ENCODE data around the gene FKRP.
"Not testable (repeated sequence)": the region's sequence is repeated elsewhere in the genome, so short reads cannot be mapped to it uniquely, and the experiment has no call there.

The FKRP gene

GRCh38 chr19:46755853-46756543 is 10.1 kb downstream of the FKRP start:
- TF ChIP-seq, protein P1, sequence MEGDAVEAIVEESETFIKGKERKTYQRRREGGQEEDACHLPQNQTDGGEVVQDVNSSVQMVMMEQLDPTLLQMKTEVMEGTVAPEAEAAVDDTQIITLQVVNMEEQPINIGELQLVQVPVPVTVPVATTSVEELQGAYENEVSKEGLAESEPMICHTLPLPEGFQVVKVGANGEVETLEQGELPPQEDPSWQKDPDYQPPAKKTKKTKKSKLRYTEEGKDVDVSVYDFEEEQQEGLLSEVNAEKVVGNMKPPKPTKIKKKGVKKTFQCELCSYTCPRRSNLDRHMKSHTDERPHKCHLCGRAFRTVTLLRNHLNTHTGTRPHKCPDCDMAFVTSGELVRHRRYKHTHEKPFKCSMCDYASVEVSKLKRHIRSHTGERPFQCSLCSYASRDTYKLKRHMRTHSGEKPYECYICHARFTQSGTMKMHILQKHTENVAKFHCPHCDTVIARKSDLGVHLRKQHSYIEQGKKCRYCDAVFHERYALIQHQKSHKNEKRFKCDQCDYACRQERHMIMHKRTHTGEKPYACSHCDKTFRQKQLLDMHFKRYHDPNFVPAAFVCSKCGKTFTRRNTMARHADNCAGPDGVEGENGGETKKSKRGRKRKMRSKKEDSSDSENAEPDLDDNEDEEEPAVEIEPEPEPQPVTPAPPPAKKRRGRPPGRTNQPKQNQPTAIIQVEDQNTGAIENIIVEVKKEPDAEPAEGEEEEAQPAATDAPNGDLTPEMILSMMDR (IDR thresholded peaks at IDR 0.05; ENCODE audit: low read depth, low read length) = no peak
- no peak for DNase-seq (ENCODE audit: extremely low read depth, low read depth)

- DNase-seq (ENCODE audit: extremely low read depth, low read depth) = no peak
- TF ChIP-seq, protein P1 (IDR thresholded peaks at IDR 0.05; ENCODE audit: low read depth, low read length) = no peak
Observed at GRCh38 chr19:46756544-46756888, 10.7 kb downstream of the FKRP start.

- no peak for DNase-seq (ENCODE audit: extremely low read depth, low read depth)
- TF ChIP-seq, protein P1 (IDR thresholded peaks at IDR 0.05; ENCODE audit: low read depth, low read length) = no peak
Observed at GRCh38 chr19:46759206-46759605, 13.3 kb downstream of the FKRP start.

GRCh38 chr19:46759817-46760333 is 14.0 kb downstream of the FKRP start:
- peak; percentile 99 for DNase-seq (ENCODE audit: extremely low read depth, low read depth)

GRCh38 chr19:46760363-46760762 is 14.5 kb downstream of the FKRP start:
- DNase-seq (ENCODE audit: extremely low read depth, low read depth) = no peak
- TF ChIP-seq, protein P1 (IDR thresholded peaks at IDR 0.05; ENCODE audit: low read depth, low read length) = no peak

More at GRCh38 chr19:46759817-46760333, 14.0 kb downstream of the FKRP start:
- TF ChIP-seq, protein P1 (IDR thresholded peaks at IDR 0.05; ENCODE audit: low read depth, low read length) = no peak

DNA sequence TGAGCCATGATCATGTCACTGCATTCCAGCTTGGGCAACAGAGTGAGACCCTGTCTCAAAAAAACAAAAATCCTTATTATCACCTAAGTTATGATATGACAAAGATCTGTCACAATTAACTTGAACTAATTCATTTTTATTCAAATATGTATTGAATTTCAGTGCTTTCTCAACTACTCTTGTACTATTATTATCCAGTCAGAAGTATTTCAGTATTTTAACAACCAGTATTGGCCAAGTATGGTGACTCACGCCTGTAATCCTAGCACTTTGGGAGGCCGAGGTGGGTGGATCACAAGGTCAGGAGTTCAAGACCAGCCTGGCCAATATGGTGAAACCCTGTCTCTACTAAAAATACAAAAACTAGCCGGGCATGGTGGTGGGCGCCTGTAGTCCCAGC is 15.0 kb downstream of the FKRP start:
- DNase-seq (ENCODE audit: extremely low read depth, low read depth) = not testable (repeated sequence)

- DNase-seq (ENCODE audit: extremely low read depth, low read depth) = peak; percentile 75
- TF ChIP-seq, protein P1 (IDR thresholded peaks at IDR 0.05; ENCODE audit: low read depth, low read length) = no peak
Observed at GRCh38 chr19:46761418-46761831, 15.6 kb downstream of the FKRP start.
